Loucy (cell line): ENCODE results near the gene FOXP1.

Experiments used
- EZH2phosphoT487 ChIP-seq: fragments of 200-600 bp; IDR thresholded peaks from 2 replicates; pipeline ENCODE4 v1.6.1; 2018; ENCODE audit warnings: antibody characterized with exemption, mild to moderate bottlenecking, moderate library complexity, borderline replicate concordance
- TF ChIP-seq, protein P1 (sequence below): fragments of 200-600 bp; sonication (generic); conservative IDR thresholded peaks from 2 replicates; pipeline ENCODE4 v1.5.1; 2014; ENCODE audit warnings: mild to moderate bottlenecking, antibody characterized with exemption, low read length

- TF ChIP-seq, protein P1, sequence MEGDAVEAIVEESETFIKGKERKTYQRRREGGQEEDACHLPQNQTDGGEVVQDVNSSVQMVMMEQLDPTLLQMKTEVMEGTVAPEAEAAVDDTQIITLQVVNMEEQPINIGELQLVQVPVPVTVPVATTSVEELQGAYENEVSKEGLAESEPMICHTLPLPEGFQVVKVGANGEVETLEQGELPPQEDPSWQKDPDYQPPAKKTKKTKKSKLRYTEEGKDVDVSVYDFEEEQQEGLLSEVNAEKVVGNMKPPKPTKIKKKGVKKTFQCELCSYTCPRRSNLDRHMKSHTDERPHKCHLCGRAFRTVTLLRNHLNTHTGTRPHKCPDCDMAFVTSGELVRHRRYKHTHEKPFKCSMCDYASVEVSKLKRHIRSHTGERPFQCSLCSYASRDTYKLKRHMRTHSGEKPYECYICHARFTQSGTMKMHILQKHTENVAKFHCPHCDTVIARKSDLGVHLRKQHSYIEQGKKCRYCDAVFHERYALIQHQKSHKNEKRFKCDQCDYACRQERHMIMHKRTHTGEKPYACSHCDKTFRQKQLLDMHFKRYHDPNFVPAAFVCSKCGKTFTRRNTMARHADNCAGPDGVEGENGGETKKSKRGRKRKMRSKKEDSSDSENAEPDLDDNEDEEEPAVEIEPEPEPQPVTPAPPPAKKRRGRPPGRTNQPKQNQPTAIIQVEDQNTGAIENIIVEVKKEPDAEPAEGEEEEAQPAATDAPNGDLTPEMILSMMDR = no peak
- TF ChIP-seq EZH2phosphoT487 = no peak
These were observed 253.7 kb downstream of the FOXP1 start for GRCh38 chr3:71329817-71330216.
